ENCODE results near the gene RBCK1.
"Not testable (repeated sequence)": the region's sequence is repeated elsewhere in the genome, so short reads cannot be mapped to it uniquely, and the experiment has no call there.

The RBCK1 gene

DNA sequence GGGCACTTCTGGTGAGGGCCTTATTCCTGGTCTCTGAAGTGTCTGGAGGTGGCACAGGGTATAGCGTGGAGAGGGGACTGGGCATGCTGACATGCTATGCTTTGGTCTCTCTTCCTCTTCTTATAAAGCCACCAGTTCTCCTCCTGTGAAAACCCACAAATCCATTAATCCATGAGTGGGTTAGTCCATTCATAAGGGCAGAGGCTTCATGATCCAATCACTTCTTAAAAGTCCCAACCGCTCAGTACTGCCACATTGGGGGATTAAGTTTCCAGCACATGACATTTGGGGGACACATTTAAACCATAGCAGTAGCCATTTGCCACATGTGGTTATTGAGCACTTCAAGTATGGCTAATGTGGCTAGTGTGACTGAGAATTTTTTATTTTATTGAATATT lies 31.3 kb upstream of the RBCK1 start:
- no peak for DNase-seq

DNA sequence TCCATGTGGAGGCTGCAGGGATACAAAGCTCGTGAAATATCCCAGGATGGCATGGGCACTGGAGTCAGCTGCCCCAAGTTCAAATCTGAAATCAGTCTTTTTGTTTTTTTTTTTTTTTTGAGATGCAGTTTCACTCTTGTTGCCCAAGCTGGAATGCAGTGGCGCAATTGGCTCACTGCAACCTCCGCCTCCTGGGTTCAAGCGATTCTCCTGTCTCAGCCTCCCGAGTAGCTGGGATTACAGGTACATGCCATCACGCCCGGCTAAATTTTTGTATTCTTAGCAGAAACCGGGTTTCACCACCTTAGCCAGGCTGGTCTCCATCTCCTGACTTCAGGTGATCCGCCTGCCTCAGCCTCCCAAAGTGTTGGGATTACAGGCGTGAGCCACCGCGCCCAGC lies 30.5 kb upstream of the RBCK1 start:
- not testable (repeated sequence) for DNase-seq

- no peak for DNase-seq
Observed at GRCh38 chr20:378961-379336, 29.1 kb upstream of the RBCK1 start.

DNA sequence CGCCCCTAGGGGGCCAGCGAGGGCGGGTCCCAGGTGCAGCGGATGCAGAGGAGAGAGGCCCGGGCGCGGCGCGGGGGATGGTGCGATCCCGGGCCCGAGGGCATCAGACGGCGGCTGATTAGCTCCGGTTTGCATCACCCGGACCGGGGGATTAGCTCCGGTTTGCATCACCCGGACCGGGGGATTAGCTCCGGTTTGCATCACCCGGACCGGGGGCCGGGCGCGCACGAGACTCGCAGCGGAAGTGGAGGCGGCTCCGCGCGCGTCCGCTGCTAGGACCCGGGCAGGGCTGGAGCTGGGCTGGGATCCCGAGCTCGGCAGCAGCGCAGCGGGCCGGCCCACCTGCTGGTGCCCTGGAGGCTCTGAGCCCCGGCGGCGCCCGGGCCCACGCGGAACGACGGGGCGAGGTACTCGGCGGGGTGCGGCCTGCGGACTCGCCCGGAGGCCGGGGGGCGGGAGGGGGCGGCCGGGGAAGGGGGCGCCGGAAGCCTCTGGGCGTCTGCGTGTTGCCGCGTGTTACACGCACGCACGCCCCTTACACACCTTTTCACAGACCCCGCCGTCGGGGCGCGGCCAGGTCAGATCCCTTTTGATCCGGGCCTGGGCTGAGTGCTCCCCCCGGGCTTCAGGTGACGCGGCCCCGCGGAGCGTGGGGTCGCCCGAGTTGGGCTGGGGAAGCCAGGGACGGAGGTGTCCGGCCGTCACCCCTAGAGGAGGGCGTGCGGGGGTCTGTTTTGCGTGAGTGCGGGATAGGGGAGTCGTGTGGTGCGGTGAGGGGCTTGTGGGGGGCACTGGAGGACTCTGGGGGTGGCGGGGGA lies 27.1 kb upstream of the RBCK1 start:
- DNase-seq, result peak; percentile 42

DNA sequence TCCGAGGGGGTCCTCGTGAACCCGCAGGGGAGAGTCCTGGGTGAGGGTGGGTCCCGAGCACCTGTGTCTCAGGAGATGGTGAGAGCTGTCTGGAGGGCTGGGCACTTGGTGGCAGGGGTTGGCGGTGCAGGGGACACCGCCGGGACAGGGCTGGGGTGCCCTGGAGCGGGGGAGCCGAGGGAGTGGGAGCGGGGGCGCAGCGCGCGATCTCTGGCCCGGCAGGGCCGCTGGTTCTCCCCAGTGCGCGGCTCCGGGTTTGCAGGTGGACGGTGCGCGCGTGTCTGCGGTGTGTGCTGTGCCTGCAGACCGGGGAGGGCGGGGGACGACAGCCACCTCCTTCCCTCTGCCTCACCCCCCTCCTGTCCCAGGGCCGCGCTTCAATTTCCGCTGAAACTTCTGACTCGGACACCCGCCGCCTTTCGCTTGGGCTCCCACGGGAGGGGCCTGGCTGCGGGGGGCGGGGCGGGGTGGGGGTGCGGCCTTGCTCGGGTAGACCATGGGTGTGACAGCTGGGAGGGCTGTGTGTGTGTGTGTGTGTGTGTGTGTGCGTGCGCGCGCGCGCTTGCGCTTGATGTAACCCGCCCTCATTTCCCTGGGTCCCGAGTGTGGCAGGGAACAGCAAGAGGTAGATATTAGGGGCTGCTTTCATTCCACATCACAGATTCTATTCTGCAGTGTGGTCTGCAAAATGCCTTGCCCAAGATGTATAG lies 26.4 kb upstream of the RBCK1 start:
- peak; percentile 22 for DNase-seq

GRCh38 chr20:382291-383115 lies 25.6 kb upstream of the RBCK1 start:
- DNase-seq, result no peak

- no peak for DNase-seq
Observed at GRCh38 chr20:383889-384288, 24.2 kb upstream of the RBCK1 start.

- no peak for DNase-seq
Observed at GRCh38 chr20:384723-385122, 23.4 kb upstream of the RBCK1 start.

GRCh38 chr20:385448-385847 lies 22.7 kb upstream of the RBCK1 start:
- DNase-seq, result no peak

DNA sequence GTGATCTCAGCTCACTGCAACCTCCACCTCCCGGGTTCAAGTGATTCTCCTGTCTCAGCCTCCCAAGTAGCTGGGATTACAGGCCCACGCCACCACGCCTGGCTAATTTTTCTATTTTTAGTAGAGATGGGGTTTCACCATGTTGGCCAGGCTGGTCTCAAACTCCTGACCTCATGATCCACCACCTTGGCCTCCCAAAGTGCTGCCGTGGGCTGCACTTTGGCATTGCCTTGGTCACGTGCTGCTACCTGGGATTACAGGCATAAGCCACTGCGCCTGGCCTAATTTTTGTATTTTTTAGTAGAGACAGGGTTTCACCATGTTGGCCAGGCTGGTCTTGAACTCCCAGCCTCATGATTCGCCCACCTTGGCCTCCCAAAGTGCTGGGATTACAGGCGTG lies 21.5 kb upstream of the RBCK1 start:
- DNase-seq, result not testable (repeated sequence)

DNA sequence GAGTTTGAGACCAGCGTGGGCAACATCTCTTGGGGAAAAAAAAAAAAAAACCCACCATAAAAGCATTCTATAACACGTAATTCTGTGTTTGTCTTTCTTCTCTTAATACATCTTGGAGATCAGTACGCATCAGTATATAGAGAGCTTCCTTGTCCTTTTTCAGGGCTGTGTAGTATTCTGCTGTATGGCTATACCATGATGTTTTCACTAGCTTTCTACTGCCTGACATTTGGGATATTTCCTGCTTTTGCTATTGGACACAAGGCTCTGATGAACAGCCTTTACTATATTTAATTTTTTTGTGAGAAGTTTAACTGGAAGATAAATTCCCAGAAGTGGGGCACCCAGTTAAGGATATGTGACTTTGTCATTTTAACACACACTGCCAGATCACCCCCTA lies 20.6 kb upstream of the RBCK1 start:
- DNase-seq, result no peak

DNA sequence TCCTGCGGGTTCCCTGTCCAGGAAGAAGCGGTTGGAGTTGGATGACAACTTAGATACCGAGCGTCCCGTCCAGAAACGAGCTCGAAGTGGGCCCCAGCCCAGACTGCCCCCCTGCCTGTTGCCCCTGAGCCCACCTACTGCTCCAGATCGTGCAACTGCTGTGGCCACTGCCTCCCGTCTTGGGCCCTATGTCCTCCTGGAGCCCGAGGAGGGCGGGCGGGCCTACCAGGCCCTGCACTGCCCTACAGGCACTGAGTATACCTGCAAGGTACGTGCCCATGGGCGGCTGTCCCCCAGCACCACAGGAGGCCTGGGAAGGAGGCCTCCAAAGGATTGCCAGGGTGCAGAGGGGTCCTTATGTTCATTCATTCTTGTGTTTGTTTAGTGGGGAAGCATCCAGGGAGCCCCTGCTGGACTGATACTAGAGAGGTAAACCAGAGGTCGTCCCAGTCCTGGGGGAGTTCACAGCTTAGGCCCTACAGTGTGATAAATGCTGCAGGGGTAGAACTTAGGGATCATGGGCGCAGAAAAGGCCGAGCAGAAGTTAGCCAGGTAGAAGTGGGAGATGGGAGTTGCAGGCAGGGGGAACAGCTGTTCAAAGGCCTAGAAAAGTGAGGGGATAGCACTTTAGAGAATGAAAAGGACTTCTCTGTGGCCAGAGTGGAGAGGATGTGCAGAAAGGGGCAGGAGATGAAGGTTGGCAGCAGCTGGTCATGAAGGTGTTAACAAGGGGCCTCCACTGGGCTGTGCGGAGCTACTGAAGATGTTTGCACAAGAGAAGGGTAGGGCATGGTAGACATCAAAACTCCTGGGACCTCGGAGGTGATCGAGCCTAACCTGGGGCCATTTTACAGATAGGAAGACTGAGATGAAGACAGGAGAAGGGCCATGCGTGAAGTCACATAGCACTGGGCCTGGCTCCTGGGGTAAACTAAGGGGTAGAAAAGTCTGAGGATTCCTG lies 19.8 kb upstream of the RBCK1 start:
- no peak for DNase-seq

DNA sequence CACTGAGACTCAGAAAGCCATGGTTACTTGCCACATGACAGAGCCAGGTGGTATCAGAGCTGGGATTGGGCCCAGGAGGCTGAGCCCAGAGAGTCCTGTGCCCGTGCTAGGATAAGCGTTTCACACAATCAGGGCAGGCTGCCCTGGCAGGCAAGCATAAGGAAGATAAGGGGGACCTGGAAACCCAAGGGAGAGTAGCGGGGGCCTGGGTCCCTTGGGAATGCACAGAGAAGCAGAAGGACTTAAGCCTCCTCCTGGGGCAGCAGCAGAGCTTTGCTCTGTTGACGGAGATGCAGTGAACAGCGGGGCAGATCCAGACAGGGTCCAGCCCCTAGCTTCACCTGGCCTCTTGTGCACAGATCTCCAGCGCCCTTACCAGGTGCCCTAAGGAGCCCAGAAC lies 18.9 kb upstream of the RBCK1 start:
- DNase-seq, result no peak

- no peak for DNase-seq
Observed at GRCh38 chr20:391041-391711, 16.9 kb upstream of the RBCK1 start.

- not testable (repeated sequence) for DNase-seq
Observed at GRCh38 chr20:393296-393695, 14.8 kb upstream of the RBCK1 start.

DNA sequence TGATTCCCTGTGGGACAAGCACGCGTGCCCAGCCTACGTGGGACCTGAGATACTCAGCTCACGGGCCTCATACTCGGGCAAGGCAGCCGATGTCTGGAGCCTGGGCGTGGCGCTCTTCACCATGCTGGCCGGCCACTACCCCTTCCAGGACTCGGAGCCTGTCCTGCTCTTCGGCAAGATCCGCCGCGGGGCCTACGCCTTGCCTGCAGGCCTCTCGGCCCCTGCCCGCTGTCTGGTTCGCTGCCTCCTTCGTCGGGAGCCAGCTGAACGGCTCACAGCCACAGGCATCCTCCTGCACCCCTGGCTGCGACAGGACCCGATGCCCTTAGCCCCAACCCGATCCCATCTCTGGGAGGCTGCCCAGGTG lies 11.9 kb upstream of the RBCK1 start:
- DNase-seq, result no peak

DNA sequence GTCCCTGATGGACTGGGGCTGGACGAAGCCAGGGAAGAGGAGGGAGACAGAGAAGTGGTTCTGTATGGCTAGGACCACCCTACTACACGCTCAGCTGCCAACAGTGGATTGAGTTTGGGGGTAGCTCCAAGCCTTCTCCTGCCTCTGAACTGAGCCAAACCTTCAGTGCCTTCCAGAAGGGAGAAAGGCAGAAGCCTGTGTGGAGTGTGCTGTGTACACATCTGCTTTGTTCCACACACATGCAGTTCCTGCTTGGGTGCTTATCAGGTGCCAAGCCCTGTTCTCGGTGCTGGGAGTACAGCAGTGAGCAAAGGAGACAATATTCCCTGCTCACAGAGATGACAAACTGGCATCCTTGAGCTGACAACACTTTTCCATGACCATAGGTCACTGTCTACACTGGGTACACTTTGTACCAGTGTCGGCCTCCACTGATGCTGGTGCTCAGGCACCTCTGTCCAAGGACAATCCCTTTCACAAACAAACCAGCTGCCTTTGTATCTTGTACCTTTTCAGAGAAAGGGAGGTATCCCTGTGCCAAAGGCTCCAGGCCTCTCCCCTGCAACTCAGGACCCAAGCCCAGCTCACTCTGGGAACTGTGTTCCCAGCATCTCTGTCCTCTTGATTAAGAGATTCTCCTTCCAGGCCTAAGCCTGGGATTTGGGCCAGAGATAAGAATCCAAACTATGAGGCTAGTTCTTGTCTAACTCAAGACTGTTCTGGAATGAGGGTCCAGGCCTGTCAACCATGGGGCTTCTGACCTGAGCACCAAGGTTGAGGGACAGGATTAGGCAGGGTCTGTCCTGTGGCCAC lies 11.3 kb upstream of the RBCK1 start:
- no peak for DNase-seq

- DNase-seq, result no peak
Observed at GRCh38 chr20:397432-398237, 10.5 kb upstream of the RBCK1 start.

DNA sequence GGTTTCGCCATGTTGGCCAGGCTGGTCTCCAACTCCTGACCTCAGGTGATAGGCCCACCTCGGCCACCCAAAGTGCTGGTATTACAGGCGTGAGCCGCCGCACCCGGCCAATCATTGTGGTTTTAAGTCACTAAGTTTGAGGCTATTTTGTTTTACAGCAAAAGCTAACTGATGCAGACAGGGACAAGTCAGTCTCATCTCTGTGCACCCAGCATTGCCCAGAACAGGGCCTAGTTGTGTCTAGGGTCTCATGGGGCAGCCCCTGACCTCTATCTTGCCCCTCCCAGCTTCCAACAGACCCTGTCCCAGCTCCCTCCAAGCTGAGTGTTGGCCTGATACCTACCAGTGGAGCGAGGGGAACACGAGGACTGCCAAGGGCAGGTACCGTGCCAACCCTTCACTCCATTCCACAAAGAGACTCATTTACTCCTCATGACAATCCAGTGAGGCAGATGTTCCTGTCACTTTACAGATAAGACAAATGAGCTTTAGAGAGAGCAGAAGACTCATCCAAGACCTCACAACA lies 8.9 kb upstream of the RBCK1 start:
- DNase-seq, result no peak

DNA sequence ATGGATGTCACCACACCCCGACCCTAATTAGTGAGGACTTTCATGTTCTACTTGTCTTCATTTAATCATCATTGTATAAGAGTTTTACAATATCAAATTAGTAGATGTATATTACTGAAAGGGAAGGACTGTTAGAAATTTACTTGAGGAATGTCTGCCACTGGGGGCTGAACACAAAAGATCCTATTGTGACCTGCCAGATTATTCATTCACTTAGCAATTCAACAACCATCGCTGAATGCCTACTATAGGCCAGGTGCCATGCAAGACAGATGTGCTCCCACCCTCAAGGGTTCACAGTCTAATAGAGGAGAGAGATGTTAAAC lies 8.0 kb upstream of the RBCK1 start:
- no peak for DNase-seq

Measured in NCI-H510A (cell line).